HepG2 (cell line): ENCODE measurements around the gene DNAJC11. TPM values are rescaled to one million over a fixed set of nuclear protein-coding genes. Genes with fewer than 3 reads are reported as not detected.
A peak's percentile ranks its signal among the peaks of the same experiment; 100 is the strongest.

Experiments used
- ASH2L ChIP-seq: fragments of 300-600, 200-600 bp; sonication (generic); IDR thresholded peaks from 2 replicates; pipeline ENCODE4 v1.7.0; 2017; ENCODE audit warnings: low read depth, mild to moderate bottlenecking, moderate library complexity, mixed read lengths, low read length; ENCODE audit not compliant: insufficient read length
- BHLHE40 ChIP-seq: IDR thresholded peaks from 2 replicates; pipeline ENCODE4 v1.6.1; 2011; ENCODE audit warnings: low read length, improper control_type of control experiment
- GPN1 ChIP-seq: sonication (generic); formaldehyde crosslinking; IDR thresholded peaks from 2 replicates; pipeline ENCODE4 v1.5.1; 2020; ENCODE audit warnings: missing genetic modification reagents, borderline replicate concordance
- HDAC1 ChIP-seq: sonication (generic); formaldehyde crosslinking; IDR thresholded peaks from 2 replicates; pipeline ENCODE4 v1.5.1; 2020; ENCODE audit warnings: mild to moderate bottlenecking, missing genetic modification reagents
- HOXA9 ChIP-seq: sonication (generic); formaldehyde crosslinking; IDR thresholded peaks from 2 replicates; pipeline ENCODE4 v1.8.1; 2022; ENCODE audit warnings: missing genetic modification reagents, mild to moderate bottlenecking, moderate library complexity, borderline replicate concordance
- KDM4B ChIP-seq: sonication (generic); formaldehyde crosslinking; IDR thresholded peaks from 2 replicates; pipeline ENCODE4 v1.4.0; 2020; ENCODE audit warnings: missing genetic modification reagents
- NCOA1 ChIP-seq: sonication (generic); formaldehyde crosslinking; IDR thresholded peaks from 2 replicates; pipeline ENCODE4 v1.9.0; 2021; ENCODE audit warnings: missing genetic modification reagents
- SAP130 ChIP-seq: IDR thresholded peaks from 2 replicates; pipeline ENCODE4 v1.6.1; 2016; ENCODE audit warnings: low read depth
- TBX2 ChIP-seq: sonication (generic); formaldehyde crosslinking; IDR thresholded peaks from 2 replicates; pipeline ENCODE4 v1.5.0; 2020; ENCODE audit warnings: missing genetic modification reagents, mild to moderate bottlenecking, borderline replicate concordance
- ZC3H13 ChIP-seq: sonication (generic); formaldehyde crosslinking; IDR thresholded peaks from 2 replicates; pipeline ENCODE4 v1.8.1; 2023; ENCODE audit warnings: mild to moderate bottlenecking, missing genetic modification reagents, moderate library complexity
- ZFX ChIP-seq: sonication (generic); formaldehyde crosslinking; IDR thresholded peaks from 2 replicates; pipeline ENCODE4 v1.4.0; 2020; ENCODE audit warnings: mild to moderate bottlenecking, low read depth, missing genetic modification reagents, moderate library complexity
- ZMYM3 ChIP-seq: sonication (generic); formaldehyde crosslinking; IDR thresholded peaks from 2 replicates; pipeline ENCODE4 v1.5.1; 2020; ENCODE audit warnings: mild to moderate bottlenecking, missing genetic modification reagents
- ZNF256 ChIP-seq: sonication (generic); formaldehyde crosslinking; conservative IDR thresholded peaks from 2 replicates; pipeline ENCODE4 v1.4.0; 2020; ENCODE audit warnings: missing genetic modification reagents
- ZNF746 ChIP-seq: sonication (generic); formaldehyde crosslinking; IDR thresholded peaks from 2 replicates; pipeline ENCODE4 v1.8.0; 2022; ENCODE audit warnings: mild to moderate bottlenecking, missing genetic modification reagents
- polyA plus RNA-seq, 8 experiments: library from polyadenylated mRNA; depleted of rRNA in 3 of 8; stranded (reverse) in 7 of 8; unstranded in 1 of 8; fragments of >200 nt; fragmentation: Illumina TruSeq in 4 of 8; extraction: Trizol in 4 of 8; gene quantifications; 2 replicates each; pipeline versions ENCODE4 v1.2.1 to v1.2.3, GENCODE V29; 2011 to 2016; ENCODE audit warnings: low read depth in 4 of 8, missing spikeins in 1 of 8, mixed read lengths in 1 of 8; ENCODE audit not compliant: insufficient read depth in 1 of 8
- total RNA-seq, 5 experiments: library from RNA; depleted of rRNA; stranded (reverse); fragments of >200 nt; fragmentation: Illumina TruSeq; extraction: Trizol; gene quantifications; 2 replicates each; pipeline ENCODE4 v1.2.3, GENCODE V29; 2016; ENCODE audit warnings: low read depth in 1 of 5
- TF ChIP-seq, protein P1 (sequence below): sonication (generic); formaldehyde crosslinking; IDR thresholded peaks from 2 replicates; pipeline ENCODE4 v1.4.0; 2020; ENCODE audit warnings: mild to moderate bottlenecking, low read depth, missing genetic modification reagents
- TF ChIP-seq, protein P2 (sequence below): sonication (generic); formaldehyde crosslinking; IDR thresholded peaks from 2 replicates; pipeline ENCODE4 v1.5.0; 2020; ENCODE audit warnings: mild to moderate bottlenecking, missing genetic modification reagents
- TF ChIP-seq, protein P3 (sequence below): sonication (generic); formaldehyde crosslinking; conservative IDR thresholded peaks from 2 replicates; pipeline ENCODE4 v1.8.0; 2022; ENCODE audit warnings: mild to moderate bottlenecking, moderate library complexity, missing genetic modification reagents
- TF ChIP-seq, protein P4 (sequence below): sonication (generic); formaldehyde crosslinking; conservative IDR thresholded peaks from 2 replicates; pipeline ENCODE4 v1.5.0; 2020; ENCODE audit warnings: missing genetic modification reagents
- TF ChIP-seq, protein P5 (sequence below), 2 experiments: fragments of 450-650 bp in 1 of 2; sonication (generic) in 1 of 2; formaldehyde crosslinking; IDR thresholded peaks; 2 replicates each; pipeline versions ENCODE4 v1.5.0 to v1.8.0; 2020 to 2022; ENCODE audit warnings: mild to moderate bottlenecking in 1 of 2, missing genetic modification reagents in 1 of 2

DNAJC11 gene
- total and polyA plus RNA-seq, 2 of the 13 experiments (the other 11 are each of a cell fraction or from before 2014, with no cell fraction given) = 25.1 to 47.6 TPM

DNA sequence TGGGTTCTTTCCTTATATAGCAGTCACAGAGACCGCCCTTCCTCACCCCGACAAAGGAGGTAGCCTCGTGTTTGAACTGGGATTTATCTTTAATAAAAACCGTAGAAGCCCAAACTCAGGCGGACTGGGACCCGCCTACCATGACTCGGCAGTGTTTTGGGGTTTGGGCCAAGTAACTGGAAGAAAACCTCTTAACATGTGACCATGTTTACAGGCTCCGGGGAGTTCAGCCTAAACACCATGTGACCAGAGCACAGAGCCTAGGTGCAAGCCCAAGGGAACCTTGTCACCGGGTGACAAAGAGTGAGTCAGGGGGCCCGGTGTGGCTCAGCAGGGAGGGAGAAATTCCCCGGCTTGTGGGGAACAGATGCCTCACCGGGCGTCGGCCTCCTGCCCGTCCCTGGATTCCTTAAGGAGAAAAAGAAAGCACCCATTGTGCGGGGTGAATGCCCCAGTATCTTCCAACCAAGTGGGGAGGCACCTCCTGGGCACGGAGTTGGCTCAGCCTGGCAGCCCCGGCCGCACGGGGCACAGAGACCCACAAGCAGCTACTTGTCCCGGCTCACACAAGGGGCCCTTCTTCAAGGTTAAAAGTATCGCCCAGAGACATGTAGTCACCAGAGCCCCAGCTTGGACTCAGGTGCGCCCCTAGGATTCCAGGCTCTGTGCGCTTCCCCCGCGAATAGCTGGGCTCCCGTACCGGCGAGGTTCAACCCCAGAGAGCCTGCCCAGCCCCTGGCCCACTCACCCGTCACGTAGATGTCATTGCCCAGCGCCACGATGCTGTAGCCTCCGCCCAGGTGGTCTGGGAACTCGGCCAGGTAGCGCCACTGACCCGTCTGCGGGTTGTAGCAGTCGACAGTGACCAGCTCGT is 100.3 kb downstream of the DNAJC11 start (continued):
- TF ChIP-seq, protein P1, sequence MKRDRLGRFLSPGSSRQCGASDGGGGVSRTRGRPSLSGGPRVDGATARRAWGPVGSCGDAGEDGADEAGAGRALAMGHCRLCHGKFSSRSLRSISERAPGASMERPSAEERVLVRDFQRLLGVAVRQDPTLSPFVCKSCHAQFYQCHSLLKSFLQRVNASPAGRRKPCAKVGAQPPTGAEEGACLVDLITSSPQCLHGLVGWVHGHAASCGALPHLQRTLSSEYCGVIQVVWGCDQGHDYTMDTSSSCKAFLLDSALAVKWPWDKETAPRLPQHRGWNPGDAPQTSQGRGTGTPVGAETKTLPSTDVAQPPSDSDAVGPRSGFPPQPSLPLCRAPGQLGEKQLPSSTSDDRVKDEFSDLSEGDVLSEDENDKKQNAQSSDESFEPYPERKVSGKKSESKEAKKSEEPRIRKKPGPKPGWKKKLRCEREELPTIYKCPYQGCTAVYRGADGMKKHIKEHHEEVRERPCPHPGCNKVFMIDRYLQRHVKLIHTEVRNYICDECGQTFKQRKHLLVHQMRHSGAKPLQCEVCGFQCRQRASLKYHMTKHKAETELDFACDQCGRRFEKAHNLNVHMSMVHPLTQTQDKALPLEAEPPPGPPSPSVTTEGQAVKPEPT (CRISPR knock-in tag) = peak; percentile 20; the same call in 1 of the 2 replicates
- TF ChIP-seq HOXA9 (CRISPR knock-in tag) (no peak), ASH2L (peak; percentile 25), SAP130 (CRISPR knock-in tag) (peak; percentile 97), KDM4B (CRISPR knock-in tag) (no peak), TBX2 (CRISPR knock-in tag) (peak; percentile 41; the same call in 1 of the 2 replicates), ZC3H13 (CRISPR knock-in tag) (peak; percentile 70; the same call in 1 of the 2 replicates), ZFX (CRISPR knock-in tag) (no peak), GPN1 (no peak), BHLHE40 (no peak), ZNF256 (CRISPR knock-in tag) (no peak), NCOA1 (no peak), ZMYM3 (CRISPR knock-in tag) (peak; percentile 1; the same call in 1 of the 2 replicates), HDAC1 (CRISPR knock-in tag) (no peak), ZNF746 (CRISPR knock-in tag) (no peak)
- TF ChIP-seq, protein P2, sequence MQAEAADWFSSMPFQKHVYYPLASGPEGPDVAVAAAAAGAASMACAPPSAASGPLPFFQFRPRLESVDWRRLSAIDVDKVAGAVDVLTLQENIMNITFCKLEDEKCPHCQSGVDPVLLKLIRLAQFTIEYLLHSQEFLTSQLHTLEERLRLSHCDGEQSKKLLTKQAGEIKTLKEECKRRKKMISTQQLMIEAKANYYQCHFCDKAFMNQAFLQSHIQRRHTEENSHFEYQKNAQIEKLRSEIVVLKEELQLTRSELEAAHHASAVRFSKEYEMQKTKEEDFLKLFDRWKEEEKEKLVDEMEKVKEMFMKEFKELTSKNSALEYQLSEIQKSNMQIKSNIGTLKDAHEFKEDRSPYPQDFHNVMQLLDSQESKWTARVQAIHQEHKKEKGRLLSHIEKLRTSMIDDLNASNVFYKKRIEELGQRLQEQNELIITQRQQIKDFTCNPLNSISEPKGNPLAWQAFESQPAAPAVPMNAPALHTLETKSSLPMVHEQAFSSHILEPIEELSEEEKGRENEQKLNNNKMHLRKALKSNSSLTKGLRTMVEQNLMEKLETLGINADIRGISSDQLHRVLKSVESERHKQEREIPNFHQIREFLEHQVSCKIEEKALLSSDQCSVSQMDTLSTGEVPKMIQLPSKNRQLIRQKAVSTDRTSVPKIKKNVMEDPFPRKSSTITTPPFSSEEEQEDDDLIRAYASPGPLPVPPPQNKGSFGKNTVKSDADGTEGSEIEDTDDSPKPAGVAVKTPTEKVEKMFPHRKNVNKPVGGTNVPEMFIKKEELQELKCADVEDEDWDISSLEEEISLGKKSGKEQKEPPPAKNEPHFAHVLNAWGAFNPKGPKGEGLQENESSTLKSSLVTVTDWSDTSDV (CRISPR knock-in tag) = 0 out of 2 replicates have a peak, but pooled peaks have one; percentile 20
- TF ChIP-seq, protein P3, sequence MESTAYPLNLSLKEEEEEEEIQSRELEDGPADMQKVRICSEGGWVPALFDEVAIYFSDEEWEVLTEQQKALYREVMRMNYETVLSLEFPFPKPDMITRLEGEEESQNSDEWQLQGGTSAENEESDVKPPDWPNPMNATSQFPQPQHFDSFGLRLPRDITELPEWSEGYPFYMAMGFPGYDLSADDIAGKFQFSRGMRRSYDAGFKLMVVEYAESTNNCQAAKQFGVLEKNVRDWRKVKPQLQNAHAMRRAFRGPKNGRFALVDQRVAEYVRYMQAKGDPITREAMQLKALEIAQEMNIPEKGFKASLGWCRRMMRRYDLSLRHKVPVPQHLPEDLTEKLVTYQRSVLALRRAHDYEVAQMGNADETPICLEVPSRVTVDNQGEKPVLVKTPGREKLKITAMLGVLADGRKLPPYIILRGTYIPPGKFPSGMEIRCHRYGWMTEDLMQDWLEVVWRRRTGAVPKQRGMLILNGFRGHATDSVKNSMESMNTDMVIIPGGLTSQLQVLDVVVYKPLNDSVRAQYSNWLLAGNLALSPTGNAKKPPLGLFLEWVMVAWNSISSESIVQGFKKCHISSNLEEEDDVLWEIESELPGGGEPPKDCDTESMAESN = no peak
- TF ChIP-seq, protein P4, sequence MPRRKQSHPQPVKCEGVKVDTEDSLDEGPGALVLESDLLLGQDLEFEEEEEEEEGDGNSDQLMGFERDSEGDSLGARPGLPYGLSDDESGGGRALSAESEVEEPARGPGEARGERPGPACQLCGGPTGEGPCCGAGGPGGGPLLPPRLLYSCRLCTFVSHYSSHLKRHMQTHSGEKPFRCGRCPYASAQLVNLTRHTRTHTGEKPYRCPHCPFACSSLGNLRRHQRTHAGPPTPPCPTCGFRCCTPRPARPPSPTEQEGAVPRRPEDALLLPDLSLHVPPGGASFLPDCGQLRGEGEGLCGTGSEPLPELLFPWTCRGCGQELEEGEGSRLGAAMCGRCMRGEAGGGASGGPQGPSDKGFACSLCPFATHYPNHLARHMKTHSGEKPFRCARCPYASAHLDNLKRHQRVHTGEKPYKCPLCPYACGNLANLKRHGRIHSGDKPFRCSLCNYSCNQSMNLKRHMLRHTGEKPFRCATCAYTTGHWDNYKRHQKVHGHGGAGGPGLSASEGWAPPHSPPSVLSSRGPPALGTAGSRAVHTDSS (CRISPR knock-in tag) = no peak
- TF ChIP-seq, protein P5, sequence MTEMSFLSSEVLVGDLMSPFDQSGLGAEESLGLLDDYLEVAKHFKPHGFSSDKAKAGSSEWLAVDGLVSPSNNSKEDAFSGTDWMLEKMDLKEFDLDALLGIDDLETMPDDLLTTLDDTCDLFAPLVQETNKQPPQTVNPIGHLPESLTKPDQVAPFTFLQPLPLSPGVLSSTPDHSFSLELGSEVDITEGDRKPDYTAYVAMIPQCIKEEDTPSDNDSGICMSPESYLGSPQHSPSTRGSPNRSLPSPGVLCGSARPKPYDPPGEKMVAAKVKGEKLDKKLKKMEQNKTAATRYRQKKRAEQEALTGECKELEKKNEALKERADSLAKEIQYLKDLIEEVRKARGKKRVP (CRISPR knock-in tag; IDR thresholded peaks at IDR 0.05) = peak in 1 of 2 experiments; percentile 27; a peak in 1 of 4 replicates
